Body of pancreas (tissue), 4 donors: Measurements from ENCODE around the gene TSSC4. TPM values are rescaled to one million over a fixed set of nuclear protein-coding genes. Genes with fewer than 3 reads are reported as not detected.
A peak's percentile ranks its signal among the peaks of the same experiment; 100 is the strongest.

Experiments
- ATAC-seq: fragments of 150-250 bp; one replicate; pipeline ENCODE4 v1.9.1; 2016
- DNase-seq, 4 donors: peaks; one replicate each; pipeline ENCODE4 v3.0.0-alpha.2; 2019
- H3K27ac ChIP-seq, 4 donors: fragments of 200-600 bp; sonication (generic); 1 replicate in 3 of 4; 2 replicates in 1 of 4; pipeline versions ENCODE4 v1.5.1 to v1.6.1; 2016 to 2019; ENCODE audit warnings: mild to moderate bottlenecking in 1 of 4, mixed read lengths in 1 of 4, moderate library complexity in 1 of 4
- H3K27me3 ChIP-seq, 2 donors: fragments of 200-600 bp; sonication (generic); one replicate each; pipeline ENCODE4 v1.6.0; 2016; ENCODE audit warnings: mild to moderate bottlenecking in 1 of 2
- H3K36me3 ChIP-seq, 2 donors: fragments of 200-600 bp; sonication (generic); replicated peaks in 1 of 2; 2 replicates each; pipeline ENCODE4 v1.5.1; 2016; ENCODE audit warnings: low read depth in 2 of 2; ENCODE audit not compliant: insufficient read depth in 1 of 2
- H3K4me1 ChIP-seq: fragments of 200-600 bp; sonication (generic); one replicate; pipeline ENCODE4 v1.6.0; 2016
- H3K4me3 ChIP-seq, 2 donors: fragments of 200-600 bp; sonication (generic); 1 replicate in 1 of 2; 2 replicates in 1 of 2; pipeline ENCODE4 v1.5.1; 2016 to 2019
- H3K9me3 ChIP-seq, 3 donors: fragments of 200-600 bp; sonication (generic); 1 replicate in 2 of 3; 2 replicates in 1 of 3; pipeline ENCODE4 v1.5.1; 2016
- POLR2A ChIP-seq, 3 donors: fragments of 450-650 bp; IDR thresholded peaks; one replicate each; pipeline ENCODE4 v1.6.1; 2016; ENCODE audit warnings: antibody characterized with exemption in 3 of 3, mild to moderate bottlenecking in 2 of 3
- WGBS, 2 donors: methylation state at CpG; one replicate each; pipeline ENCODE4 v1.1.5; 2017; 5-methylcytosine and 5-hydroxymethylcytosine counted together
- intact Hi-C: fragments of 100-400 bp; cut with DNase I; formaldehyde crosslinking; loops from one replicate; pipeline ENCODE4 v1.15.1; 2023
- total RNA-seq, 2 donors: library from RNA; depleted of rRNA; stranded (reverse); fragments of >200 nt; gene quantifications; one replicate each; pipeline ENCODE4 v1.1.0, GENCODE V29; 2016
- TF ChIP-seq, protein P1 (sequence below), 7 experiments: fragments of 450-650 bp in 4 of 7; fragments of 200-600 bp in 3 of 7; sonication (generic) in 3 of 7; IDR thresholded peaks; one replicate each; pipeline ENCODE4 v1.5.1; 2016 to 2019; ENCODE audit warnings: antibody characterized with exemption in 7 of 7

Gene TSSC4
- total RNA-seq, 2 donors from 2014 or later: 21.5 to 25.7 TPM

- peaks cover 73% of the 10 kb centered on the region for H3K4me1 ChIP-seq
- peak overlapping the region; percentile 96 to 98 for H3K4me3 ChIP-seq
- intact Hi-C loops: no loop called here
- H3K9me3 ChIP-seq: no peaks in the 10 kb centered on the region
- H3K27ac ChIP-seq: peak overlapping the region; percentile 92 to 97 (median 96)
- DNase-seq (peak; percentile 77 to 86 (median 80)), ATAC-seq (peak; percentile 55)
- TF ChIP-seq, protein P1, sequence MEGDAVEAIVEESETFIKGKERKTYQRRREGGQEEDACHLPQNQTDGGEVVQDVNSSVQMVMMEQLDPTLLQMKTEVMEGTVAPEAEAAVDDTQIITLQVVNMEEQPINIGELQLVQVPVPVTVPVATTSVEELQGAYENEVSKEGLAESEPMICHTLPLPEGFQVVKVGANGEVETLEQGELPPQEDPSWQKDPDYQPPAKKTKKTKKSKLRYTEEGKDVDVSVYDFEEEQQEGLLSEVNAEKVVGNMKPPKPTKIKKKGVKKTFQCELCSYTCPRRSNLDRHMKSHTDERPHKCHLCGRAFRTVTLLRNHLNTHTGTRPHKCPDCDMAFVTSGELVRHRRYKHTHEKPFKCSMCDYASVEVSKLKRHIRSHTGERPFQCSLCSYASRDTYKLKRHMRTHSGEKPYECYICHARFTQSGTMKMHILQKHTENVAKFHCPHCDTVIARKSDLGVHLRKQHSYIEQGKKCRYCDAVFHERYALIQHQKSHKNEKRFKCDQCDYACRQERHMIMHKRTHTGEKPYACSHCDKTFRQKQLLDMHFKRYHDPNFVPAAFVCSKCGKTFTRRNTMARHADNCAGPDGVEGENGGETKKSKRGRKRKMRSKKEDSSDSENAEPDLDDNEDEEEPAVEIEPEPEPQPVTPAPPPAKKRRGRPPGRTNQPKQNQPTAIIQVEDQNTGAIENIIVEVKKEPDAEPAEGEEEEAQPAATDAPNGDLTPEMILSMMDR (IDR thresholded peaks at IDR 0.05): no peak
- TF ChIP-seq POLR2A (IDR thresholded peaks at IDR 0.05): peak in 2 of 3 donors; percentile 19 to 31
- H3K36me3 ChIP-seq: no peaks in the 10 kb centered on the region
- no peaks in the 10 kb centered on the region for H3K27me3 ChIP-seq
- WGBS, 2 donors: 0 to 1% methylated on average over 7 to 78 of the region's 88 CpGs
Observed at GRCh38 chr11:2377511-2378443, 22.8 kb upstream of the TSSC4 start.

GRCh38 chr11:2378527-2379210 is 21.9 kb upstream of the TSSC4 start:
- WGBS, 2 donors: 7 to 11% methylated on average over 9 to 23 of the region's 23 CpGs
- peak overlapping the region; percentile 96 to 98 for H3K4me3 ChIP-seq
- no peaks in the 10 kb centered on the region for H3K9me3 ChIP-seq
- peaks cover 82% of the 10 kb centered on the region for H3K4me1 ChIP-seq
- H3K36me3 ChIP-seq: no peaks in the 10 kb centered on the region
- TF ChIP-seq, protein P1 (IDR thresholded peaks at IDR 0.05): no peak
- no peak for TF ChIP-seq POLR2A (IDR thresholded peaks at IDR 0.05)
- DNase-seq (peak in 2 of 4 donors; percentile 44 to 47), ATAC-seq (no peak)
- intact Hi-C loops: no loop called here
- H3K27me3 ChIP-seq: no peaks in the 10 kb centered on the region
- peak overlapping the region; percentile 92 to 97 (median 96) for H3K27ac ChIP-seq

DNA sequence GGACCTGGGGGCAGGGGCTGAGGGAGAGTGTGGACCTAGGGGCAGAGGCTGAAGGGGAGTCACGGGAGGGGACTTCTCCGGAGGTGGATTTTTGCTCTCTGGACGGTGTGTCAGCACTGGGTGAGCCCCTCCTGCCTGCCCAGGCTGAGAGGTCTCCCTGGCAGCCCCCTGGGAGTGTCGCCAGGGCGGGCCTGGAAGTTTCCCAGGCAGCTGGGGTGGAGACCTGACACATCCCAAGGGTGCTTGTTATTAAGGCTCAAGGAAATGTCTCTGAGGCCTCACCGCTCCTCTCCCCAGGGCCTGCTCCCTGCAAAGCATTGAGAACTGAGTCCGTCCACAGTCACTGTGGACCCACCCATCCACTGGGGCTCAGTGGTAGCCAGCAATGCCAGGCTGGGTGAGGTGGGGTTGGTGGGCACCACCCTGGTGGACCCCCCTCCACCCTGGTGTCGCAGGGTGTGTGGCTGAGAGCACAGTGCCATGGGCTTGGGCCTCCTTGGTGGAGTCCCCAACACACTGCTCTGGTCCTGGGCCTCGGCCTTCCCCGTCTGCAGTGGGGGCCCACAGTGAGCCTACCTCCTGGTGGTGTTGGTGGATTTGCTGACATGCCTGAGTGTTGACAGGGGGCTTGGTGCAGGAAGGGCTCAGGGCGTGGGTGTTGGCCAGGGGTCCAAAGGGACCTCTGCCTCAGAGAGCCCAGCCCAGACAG is 20.9 kb upstream of the TSSC4 start:
- DNase-seq (peak in 1 of 4 donors; percentile 14), ATAC-seq (no peak)
- H3K27me3 ChIP-seq: no peaks in the 10 kb centered on the region
- no peak overlapping the region for H3K4me3 ChIP-seq
- intact Hi-C loops: no loop called here
- peaks cover 81% of the 10 kb centered on the region for H3K4me1 ChIP-seq
- no peaks in the 10 kb centered on the region for H3K9me3 ChIP-seq
- WGBS, 2 donors: 64 to 70% methylated on average over 6 to 11 of the region's 11 CpGs
- peak overlapping the region; percentile 53 to 97 (median 90) for H3K27ac ChIP-seq
- no peaks in the 10 kb centered on the region for H3K36me3 ChIP-seq
- no peak for TF ChIP-seq POLR2A (IDR thresholded peaks at IDR 0.05)
- TF ChIP-seq, protein P1 (IDR thresholded peaks at IDR 0.05): no peak

DNA sequence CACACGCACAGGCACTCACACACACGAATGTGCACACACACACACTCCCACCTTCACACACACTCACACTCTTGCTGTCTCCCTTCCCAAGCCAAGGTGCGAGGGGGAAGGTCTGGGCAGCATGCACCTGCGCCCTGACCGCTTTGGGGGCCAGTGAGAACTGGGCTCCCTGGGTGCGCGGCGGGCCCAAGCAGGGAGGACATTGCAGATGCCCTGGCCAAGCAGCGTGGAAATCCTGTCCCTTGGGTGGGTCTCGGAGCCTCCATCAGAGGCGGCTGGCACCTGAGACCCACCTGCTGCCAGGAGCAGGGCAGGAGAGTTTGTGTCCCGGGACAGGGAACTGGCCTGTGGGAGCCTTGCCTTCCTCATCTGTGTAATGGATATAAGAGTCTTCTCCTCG is 20.2 kb upstream of the TSSC4 start:
- DNase-seq: no peak
- intact Hi-C loops: no loop called here
- Histone ChIP-seq H3K9me3 (no peaks in the 10 kb centered on the region), H3K4me1 (peaks cover 81% of the 10 kb centered on the region), H3K4me3 (no peak overlapping the region), H3K36me3 (no peaks in the 10 kb centered on the region), H3K27me3 (no peaks in the 10 kb centered on the region), H3K27ac (peak overlapping the region; percentile 53 to 97 (median 77))
- 66 to 72% methylated on average over 3 to 13 of the region's 13 CpGs for WGBS, 2 donors
- ATAC-seq: no peak
- no peak for TF ChIP-seq POLR2A (IDR thresholded peaks at IDR 0.05)
- TF ChIP-seq, protein P1 (IDR thresholded peaks at IDR 0.05): no peak
